ENCODE data around the gene KYNU. TPM values are rescaled to one million over a fixed set of nuclear protein-coding genes. Genes with fewer than 3 reads are reported as not detected.
A peak's percentile ranks its signal among the peaks of the same experiment; 100 is the strongest.

Gene KYNU
- total and polyA plus RNA-seq, 2 experiments from 2014 or later = not detected

DNA sequence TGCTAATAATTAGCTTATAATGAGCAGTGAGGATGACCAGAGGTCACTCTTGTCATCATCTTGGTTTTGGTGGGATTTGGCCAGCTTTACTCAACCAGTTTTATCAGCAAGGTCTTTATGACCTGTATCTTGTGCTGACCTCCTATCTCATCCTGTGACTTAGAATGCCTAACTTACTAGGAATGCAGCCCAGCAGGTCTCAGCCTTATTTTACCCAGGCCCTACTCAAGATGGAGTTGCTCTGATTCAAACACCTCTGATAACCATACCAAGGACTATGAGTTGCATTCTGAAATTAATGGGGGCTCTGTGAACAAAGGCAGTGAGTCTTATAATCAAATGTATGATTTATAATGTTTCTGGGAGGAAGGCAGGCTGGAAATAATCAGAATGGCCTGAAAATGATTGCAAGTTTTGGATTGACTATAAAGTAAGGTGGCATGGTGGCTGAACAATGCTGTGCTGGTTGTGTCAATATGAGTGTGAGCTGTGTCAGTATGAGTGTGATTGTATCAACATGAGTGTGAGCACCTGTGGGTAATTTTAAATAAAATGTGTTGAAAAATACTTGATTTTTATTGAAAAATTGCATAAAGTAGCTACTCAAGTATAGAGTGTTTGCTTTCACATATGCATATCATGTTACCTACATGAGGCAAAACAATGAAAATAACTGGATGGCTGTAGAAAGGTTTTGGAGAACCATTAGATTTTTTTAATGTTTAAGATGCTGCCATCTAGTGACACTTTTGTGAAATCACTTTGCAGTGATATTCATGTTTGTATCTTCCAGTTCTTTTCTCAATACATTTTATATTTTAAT lies 103.0 kb downstream of the KYNU start:
- Histone ChIP-seq H3K4me2 (ENCODE audit: unreplicated experiment) (no peak overlapping the region), H3K9ac (no peak overlapping the region), H4K20me1 (ENCODE audit: insufficient read depth) (no peaks in the 10 kb centered on the region), H3K9me2 (ENCODE audit: insufficient read depth) (no peaks in the 10 kb centered on the region), H3K27me3 (replicated peaks; ENCODE audit: insufficient read depth) (no peaks in the 10 kb centered on the region), H2AFZ (no peak overlapping the region), H3K4me3 (no peak overlapping the region), H3F3A (ENCODE audit: insufficient read depth) (no peaks in the 10 kb centered on the region), H3K27ac (no peak overlapping the region), H3K36me3 (ENCODE audit: low read depth) (no peaks in the 10 kb centered on the region), H3K79me2 (ENCODE audit: insufficient read depth) (no peaks in the 10 kb centered on the region), H3K4me1 (ENCODE audit: insufficient read depth) (no peaks in the 10 kb centered on the region), H3K9me3 (ENCODE audit: low read depth) (no peaks in the 10 kb centered on the region)
- in situ Hi-C loops (cut with MboI) = loop anchor here (10.0 to 25.0 kb wide), 2 partner anchors 296 to 793 kb away; no protein-coding TSS in a partner anchor
- TF ChIP-seq EZH2phosphoT487 (IDR thresholded peaks at IDR 0.05; ENCODE audit: insufficient read depth, low read depth) = no peak
- no peak for TF ChIP-seq EZH2 (IDR thresholded peaks at IDR 0.05; ENCODE audit: insufficient read depth, poor library complexity, severe bottlenecking)
- peak; percentile 60 for DNase-seq

DNA sequence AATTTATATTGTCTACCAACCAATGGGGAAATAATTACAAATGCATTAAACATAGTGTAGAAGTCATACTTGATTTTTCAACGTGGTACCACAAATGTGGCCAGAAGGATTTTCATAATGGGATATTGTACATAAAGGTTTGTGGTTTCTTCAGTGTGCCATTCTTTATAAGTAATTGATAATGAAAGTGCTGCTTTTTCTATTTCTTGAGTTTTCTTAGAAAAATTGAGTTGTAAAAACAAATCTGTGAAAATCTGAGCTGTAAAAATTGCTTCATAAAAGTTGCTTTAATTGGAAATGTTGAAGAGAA lies 103.6 kb downstream of the KYNU start:
- H3K4me1 ChIP-seq (ENCODE audit: insufficient read depth) = no peaks in the 10 kb centered on the region
- H3K27ac ChIP-seq = no peak overlapping the region
- no peaks in the 10 kb centered on the region for H3K9me3 ChIP-seq (ENCODE audit: low read depth)
- no peaks in the 10 kb centered on the region for H3K79me2 ChIP-seq (ENCODE audit: insufficient read depth)
- H3K27me3 ChIP-seq (replicated peaks; ENCODE audit: insufficient read depth) = no peaks in the 10 kb centered on the region
- no peaks in the 10 kb centered on the region for H3K9me2 ChIP-seq (ENCODE audit: insufficient read depth)
- in situ Hi-C loops (cut with MboI) = loop anchor here (10.0 to 25.0 kb wide), 2 partner anchors 296 to 794 kb away; no protein-coding TSS in a partner anchor
- no peak for TF ChIP-seq EZH2phosphoT487 (IDR thresholded peaks at IDR 0.05; ENCODE audit: insufficient read depth, low read depth)
- no peak for TF ChIP-seq EZH2 (IDR thresholded peaks at IDR 0.05; ENCODE audit: insufficient read depth, poor library complexity, severe bottlenecking)
- no peaks in the 10 kb centered on the region for H3F3A ChIP-seq (ENCODE audit: insufficient read depth)
- H3K4me3 ChIP-seq = no peak overlapping the region
- H3K36me3 ChIP-seq (ENCODE audit: low read depth) = no peaks in the 10 kb centered on the region
- H4K20me1 ChIP-seq (ENCODE audit: insufficient read depth) = no peaks in the 10 kb centered on the region
- no peak overlapping the region for H3K4me2 ChIP-seq (ENCODE audit: unreplicated experiment)
- H2AFZ ChIP-seq = no peak overlapping the region
- no peak for DNase-seq
- 0 to 4% methylated on average over 1 of the region's 1 CpG for WGBS, 2 experiments (ENCODE audit: low coverage in 1 of 2, low lambda C conversion rate in 2 of 2, missing lambda C conversion rate in 2 of 2)
- no peak overlapping the region for H3K9ac ChIP-seq

DNA sequence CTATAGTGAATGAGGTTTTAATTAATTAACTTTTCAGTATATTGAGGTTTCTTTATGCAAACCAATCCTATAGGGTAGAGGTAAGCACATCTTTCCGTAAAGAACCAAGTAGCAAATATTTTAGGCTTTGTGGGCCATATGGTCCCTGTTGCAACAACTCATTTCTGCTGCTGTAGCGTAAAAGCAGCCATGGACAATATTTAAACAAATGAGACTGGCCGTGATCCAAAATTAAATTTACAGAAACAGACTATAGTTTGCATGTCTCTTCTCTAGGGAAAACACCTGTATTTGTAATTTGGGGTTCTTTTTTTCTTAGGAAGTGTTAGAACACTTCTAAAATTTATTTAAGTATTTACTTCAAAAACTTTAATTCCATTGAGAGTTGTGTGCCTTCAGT lies 104.3 kb downstream of the KYNU start:
- H4K20me1 ChIP-seq (ENCODE audit: insufficient read depth) = no peaks in the 10 kb centered on the region
- H3K4me1 ChIP-seq (ENCODE audit: insufficient read depth) = no peaks in the 10 kb centered on the region
- H2AFZ ChIP-seq = no peak overlapping the region
- H3K4me2 ChIP-seq (ENCODE audit: unreplicated experiment) = no peak overlapping the region
- H3F3A ChIP-seq (ENCODE audit: insufficient read depth) = no peaks in the 10 kb centered on the region
- DNase-seq = no peak
- H3K27ac ChIP-seq = no peak overlapping the region
- WGBS, 2 experiments (ENCODE audit: low coverage in 1 of 2, low lambda C conversion rate in 2 of 2, missing lambda C conversion rate in 2 of 2) = 32 to 41% methylated on average over 3 of the region's 3 CpGs
- H3K4me3 ChIP-seq = no peak overlapping the region
- no peak overlapping the region for H3K9ac ChIP-seq
- no peaks in the 10 kb centered on the region for H3K9me2 ChIP-seq (ENCODE audit: insufficient read depth)
- no peaks in the 10 kb centered on the region for H3K9me3 ChIP-seq (ENCODE audit: low read depth)
- TF ChIP-seq EZH2phosphoT487 (IDR thresholded peaks at IDR 0.05; ENCODE audit: insufficient read depth, low read depth) (no peak), EZH2 (IDR thresholded peaks at IDR 0.05; ENCODE audit: insufficient read depth, poor library complexity, severe bottlenecking) (no peak)
- H3K36me3 ChIP-seq (ENCODE audit: low read depth) = no peaks in the 10 kb centered on the region
- no peaks in the 10 kb centered on the region for H3K27me3 ChIP-seq (replicated peaks; ENCODE audit: insufficient read depth)
- H3K79me2 ChIP-seq (ENCODE audit: insufficient read depth) = no peaks in the 10 kb centered on the region
- in situ Hi-C loops (cut with MboI) = loop anchor here (10.0 to 25.0 kb wide), 2 partner anchors 297 to 794 kb away; no protein-coding TSS in a partner anchor

DNA sequence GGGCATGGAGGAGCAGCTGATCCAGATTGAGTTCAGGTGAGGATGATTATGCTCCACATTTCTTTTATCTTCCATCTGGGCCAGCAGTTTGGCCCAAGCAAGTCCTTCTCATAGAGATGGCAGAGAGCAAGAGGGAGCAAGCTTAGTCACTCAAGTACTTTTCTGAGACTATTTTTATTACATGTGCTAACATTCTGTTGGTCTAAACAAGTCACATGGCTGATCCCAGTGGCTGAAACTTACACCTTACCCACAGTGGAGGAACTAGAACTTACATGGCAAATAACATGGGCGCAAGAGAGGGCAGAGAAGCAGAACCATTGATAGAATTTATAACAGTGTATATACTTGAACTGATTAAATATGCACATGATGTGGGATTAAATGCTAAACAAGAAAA lies 105.7 kb downstream of the KYNU start:
- no peak for TF ChIP-seq EZH2phosphoT487 (IDR thresholded peaks at IDR 0.05; ENCODE audit: insufficient read depth, low read depth)
- TF ChIP-seq EZH2 (IDR thresholded peaks at IDR 0.05; ENCODE audit: insufficient read depth, poor library complexity, severe bottlenecking) = no peak
- in situ Hi-C loops (cut with MboI) = loop anchor here (10.0 to 25.0 kb wide), 2 partner anchors 298 to 796 kb away; no protein-coding TSS in a partner anchor
- Histone ChIP-seq H3K4me3 (no peak overlapping the region), H3K36me3 (ENCODE audit: low read depth) (no peaks in the 10 kb centered on the region), H4K20me1 (ENCODE audit: insufficient read depth) (no peaks in the 10 kb centered on the region), H2AFZ (no peak overlapping the region), H3K4me2 (ENCODE audit: unreplicated experiment) (no peak overlapping the region), H3K27me3 (replicated peaks; ENCODE audit: insufficient read depth) (no peaks in the 10 kb centered on the region), H3K27ac (no peak overlapping the region), H3K9me3 (ENCODE audit: low read depth) (no peaks in the 10 kb centered on the region), H3K9me2 (ENCODE audit: insufficient read depth) (no peaks in the 10 kb centered on the region), H3K9ac (no peak overlapping the region), H3K79me2 (ENCODE audit: insufficient read depth) (no peaks in the 10 kb centered on the region), H3K4me1 (ENCODE audit: insufficient read depth) (no peaks in the 10 kb centered on the region), H3F3A (ENCODE audit: insufficient read depth) (no peaks in the 10 kb centered on the region)
- 54 to 75% methylated on average over 1 of the region's 1 CpG for WGBS, 2 experiments (ENCODE audit: low coverage in 1 of 2, low lambda C conversion rate in 2 of 2, missing lambda C conversion rate in 2 of 2)
- peak; percentile 8 for DNase-seq
